Measurements from ENCODE around the gene PICK1. TPM values are rescaled to one million over a fixed set of nuclear protein-coding genes. Genes with fewer than 3 reads are reported as not detected.

Gene PICK1
- total and polyA plus RNA-seq, 2 of the 8 experiments (the other 6 are each of a cell fraction or from before 2014, with no cell fraction given) = 20.4 to 22.9 TPM

DNA sequence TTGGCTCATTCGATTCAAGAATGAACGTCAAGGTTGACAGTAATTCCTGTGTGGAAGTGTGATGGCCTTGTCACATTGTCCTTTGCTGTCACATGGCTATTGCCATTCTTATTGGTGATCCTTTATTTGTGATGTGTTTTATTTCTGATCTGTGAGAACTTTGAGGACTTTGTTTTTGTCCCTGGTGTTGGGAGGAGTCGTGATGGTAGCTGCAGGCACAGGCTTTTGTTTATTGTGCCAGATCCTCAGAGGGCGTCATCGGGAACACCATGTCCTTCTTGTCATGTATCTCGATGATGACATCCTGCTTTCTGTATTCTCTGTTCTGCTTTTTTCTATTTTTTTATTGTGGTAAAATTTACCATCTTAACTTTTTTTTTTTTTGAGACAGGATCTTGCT, 5.6 kb downstream of the PICK1 start (continued):
- TF ChIP-seq KDM4A (IDR thresholded peaks at IDR 0.05; ENCODE audit: low read depth, low read length, severe bottlenecking) (no peak), SAP30 (IDR thresholded peaks at IDR 0.05; ENCODE audit: insufficient read depth, insufficient replicate concordance, low read length) (no peak), MAX (IDR thresholded peaks at IDR 0.05) (no peak), BACH1 (IDR thresholded peaks at IDR 0.05; ENCODE audit: low read length) (no peak), NANOG (IDR thresholded peaks at IDR 0.05; ENCODE audit: insufficient read depth, low read depth, low read length, poor library complexity, severe bottlenecking) (no peak), POLR2AphosphoS5 (IDR thresholded peaks at IDR 0.05; ENCODE audit: low read depth, low read length) (no peak), CBX8 (IDR thresholded peaks at IDR 0.05; ENCODE audit: borderline replicate concordance, low read depth, low read length) (no peak), HDAC6 (IDR thresholded peaks at IDR 0.05; ENCODE audit: low read depth, low read length) (no peak), TEAD4 (IDR thresholded peaks at IDR 0.05; ENCODE audit: low read depth, low read length) (no peak), EZH2 (IDR thresholded peaks at IDR 0.05; ENCODE audit: low read depth, low read length, severe bottlenecking) (no peak)
